Skeletal muscle tissue (tissue), 4 donors: ENCODE measurements around the gene PACC1. TPM values are rescaled to one million over a fixed set of nuclear protein-coding genes. Genes with fewer than 3 reads are reported as not detected.

Experiments used
- H3K27ac ChIP-seq: one replicate; pipeline ENCODE4 v1.7.0; 2013; ENCODE audit warnings: mild to moderate bottlenecking, low read depth, low read length, inconsistent platforms
- H3K27me3 ChIP-seq, 3 donors: one replicate each; pipeline ENCODE4 v1.7.0; 2013; ENCODE audit warnings: low read length in 3 of 3; ENCODE audit not compliant: control insufficient read depth in 3 of 3, insufficient read depth in 3 of 3
- H3K36me3 ChIP-seq, 3 donors: one replicate each; pipeline ENCODE4 v1.7.0; 2013; ENCODE audit warnings: low read length in 3 of 3; ENCODE audit not compliant: control insufficient read depth in 3 of 3, insufficient read depth in 3 of 3
- H3K4me1 ChIP-seq, 3 donors: one replicate each; pipeline ENCODE4 v1.7.0; 2013; ENCODE audit warnings: low read length in 3 of 3, mild to moderate bottlenecking in 3 of 3; ENCODE audit not compliant: control insufficient read depth in 3 of 3, insufficient read depth in 3 of 3
- H3K4me3 ChIP-seq, 3 donors: one replicate each; pipeline ENCODE4 v1.7.0; 2013; ENCODE audit warnings: low read length in 3 of 3
- H3K9ac ChIP-seq, 3 donors: one replicate each; pipeline ENCODE4 v1.7.0; 2013; ENCODE audit warnings: low read length in 3 of 3, mild to moderate bottlenecking in 3 of 3, moderate library complexity in 2 of 3, low read depth in 1 of 3
- H3K9me3 ChIP-seq, 3 donors: one replicate each; pipeline ENCODE4 v1.7.0; 2013; ENCODE audit warnings: low read length in 3 of 3; ENCODE audit not compliant: control insufficient read depth in 3 of 3
- total RNA-seq: library from RNA; depleted of rRNA; stranded (reverse); fragments of >200 nt; gene quantifications from one replicate; pipeline ENCODE4 v1.2.3, GENCODE V29; 2014
- donor health status: Osteomylitis.

PACC1 gene
- total RNA-seq, 1 donor from 2014 or later = 5.7 TPM

GRCh38 chr1:212454741-212455140 is 40.1 kb upstream of the PACC1 start:
- Histone ChIP-seq H3K4me1 (peaks cover 53 to 65% (median 65%) of the 10 kb centered on the region in 3 donors), H3K9ac (no peak overlapping the region), H3K27me3 (no peaks in the 10 kb centered on the region), H3K36me3 (no peaks in the 10 kb centered on the region), H3K9me3 (no peaks in the 10 kb centered on the region), H3K27ac (no peak overlapping the region), H3K4me3 (no peak overlapping the region)

DNA sequence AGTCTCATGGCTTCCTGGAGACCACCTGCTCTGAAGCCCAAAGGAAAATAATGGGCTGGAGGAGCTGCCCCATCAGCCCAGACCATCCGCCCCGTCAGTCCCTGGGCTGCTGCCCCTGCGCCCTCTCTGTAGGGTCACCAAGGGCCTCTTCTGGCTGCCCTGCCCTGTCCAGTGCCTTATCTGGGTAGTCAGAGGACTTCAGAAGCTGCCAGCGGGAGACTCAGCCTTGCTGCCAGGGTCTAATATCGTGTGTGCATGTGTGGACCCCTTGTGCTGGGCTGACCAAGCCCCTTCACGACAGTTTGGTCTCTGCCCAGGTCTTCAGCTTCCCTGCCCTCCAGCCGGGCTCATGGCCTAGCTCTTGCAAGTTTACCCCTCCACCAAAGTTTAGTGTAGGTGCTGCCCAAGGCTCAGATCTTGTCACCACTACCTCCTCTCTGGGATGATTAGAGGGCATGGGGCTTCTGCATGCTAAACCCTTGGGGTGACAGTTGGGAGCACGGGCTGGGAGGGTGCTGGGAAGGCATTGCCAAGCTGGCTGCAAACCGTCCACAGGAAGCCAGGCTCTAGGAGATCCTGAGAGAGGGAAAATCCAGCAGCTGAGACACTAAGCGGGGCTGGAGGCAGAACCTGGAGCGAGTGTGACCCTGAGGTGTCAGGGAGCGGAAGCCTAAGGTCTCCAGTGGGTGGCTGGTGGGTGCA is 38.6 kb upstream of the PACC1 start:
- H3K9me3 ChIP-seq = no peaks in the 10 kb centered on the region
- H3K27ac ChIP-seq = peak overlapping the region; percentile 58
- peak overlapping the region in 2 of 3 donors; percentile 24 to 45 for H3K9ac ChIP-seq
- H3K4me1 ChIP-seq = peaks cover 53 to 66% (median 65%) of the 10 kb centered on the region in 3 donors
- no peaks in the 10 kb centered on the region for H3K36me3 ChIP-seq
- H3K27me3 ChIP-seq = no peaks in the 10 kb centered on the region
- peak overlapping the region in 1 of 3 donors; percentile 22 for H3K4me3 ChIP-seq

GRCh38 chr1:212452323-212453155 is 37.9 kb upstream of the PACC1 start:
- Histone ChIP-seq H3K36me3 (no peaks in the 10 kb centered on the region), H3K9me3 (no peaks in the 10 kb centered on the region), H3K9ac (peak overlapping the region in 2 of 3 donors; percentile 24 to 45), H3K4me1 (peaks cover 53 to 66% (median 63%) of the 10 kb centered on the region in 3 donors), H3K4me3 (no peak overlapping the region), H3K27me3 (no peaks in the 10 kb centered on the region), H3K27ac (peak overlapping the region; percentile 58)

GRCh38 chr1:212451416-212452322 is 37.0 kb upstream of the PACC1 start:
- no peak overlapping the region for H3K4me3 ChIP-seq
- H3K27me3 ChIP-seq = no peaks in the 10 kb centered on the region
- H3K36me3 ChIP-seq = no peaks in the 10 kb centered on the region
- no peaks in the 10 kb centered on the region for H3K9me3 ChIP-seq
- no peak overlapping the region for H3K9ac ChIP-seq
- H3K27ac ChIP-seq = peak overlapping the region; percentile 70
- H3K4me1 ChIP-seq = peaks cover 51 to 60% (median 58%) of the 10 kb centered on the region in 3 donors

DNA sequence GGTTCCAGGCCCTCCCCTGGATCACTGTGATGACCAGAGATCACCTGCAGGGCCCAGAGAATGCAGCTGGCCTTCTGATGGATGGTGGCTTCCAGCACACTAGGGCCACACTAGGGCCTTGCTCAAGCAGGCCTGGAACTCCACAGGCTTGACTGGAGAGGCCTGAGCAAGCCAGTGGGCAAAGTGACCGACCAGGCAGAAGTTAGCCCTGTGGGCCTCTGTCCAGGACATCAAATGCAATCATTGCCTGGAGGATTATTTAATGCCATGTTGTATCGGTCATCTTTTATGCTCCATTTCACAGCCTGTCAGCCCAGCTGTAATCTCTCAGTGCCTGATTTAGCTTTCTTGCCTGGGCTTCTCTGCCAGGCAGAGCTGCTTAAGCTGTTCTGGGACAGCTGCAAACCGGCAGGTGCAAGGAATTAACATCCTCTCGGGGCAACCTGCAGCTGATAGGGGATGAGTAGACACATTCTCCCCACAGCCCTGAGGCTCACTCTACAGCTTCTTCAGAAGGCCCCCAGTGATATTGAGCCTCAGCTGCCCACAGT is 35.7 kb upstream of the PACC1 start:
- Histone ChIP-seq H3K36me3 (peaks cover 8 to 11% (median 9%) of the 10 kb centered on the region in 3 donors), H3K27me3 (no peaks in the 10 kb centered on the region), H3K27ac (peak overlapping the region; percentile 70), H3K4me3 (peak overlapping the region in 1 of 3 donors; percentile 6), H3K9me3 (no peaks in the 10 kb centered on the region), H3K9ac (peak overlapping the region in 2 of 3 donors; percentile 17 to 25), H3K4me1 (peaks cover 40 to 48% (median 47%) of the 10 kb centered on the region in 3 donors)

GRCh38 chr1:212447478-212447877 is 32.8 kb upstream of the PACC1 start:
- H3K9ac ChIP-seq = no peak overlapping the region
- H3K9me3 ChIP-seq = no peaks in the 10 kb centered on the region
- H3K36me3 ChIP-seq = peaks cover 12 to 21% (median 19%) of the 10 kb centered on the region in 3 donors
- peaks cover 25 to 28% (median 26%) of the 10 kb centered on the region in 3 donors for H3K4me1 ChIP-seq
- no peaks in the 10 kb centered on the region for H3K27me3 ChIP-seq
- H3K27ac ChIP-seq = no peak overlapping the region
- H3K4me3 ChIP-seq = no peak overlapping the region

GRCh38 chr1:212446333-212446732 is 31.6 kb upstream of the PACC1 start:
- peaks cover 12 to 21% (median 19%) of the 10 kb centered on the region in 3 donors for H3K36me3 ChIP-seq
- H3K9ac ChIP-seq = no peak overlapping the region
- peaks cover 15 to 23% (median 16%) of the 10 kb centered on the region in 3 donors for H3K4me1 ChIP-seq
- no peaks in the 10 kb centered on the region for H3K27me3 ChIP-seq
- no peak overlapping the region for H3K27ac ChIP-seq
- H3K9me3 ChIP-seq = no peaks in the 10 kb centered on the region
- no peak overlapping the region for H3K4me3 ChIP-seq

- peaks cover 12 to 21% (median 19%) of the 10 kb centered on the region in 3 donors for H3K36me3 ChIP-seq
- no peaks in the 10 kb centered on the region for H3K9me3 ChIP-seq
Measured at GRCh38 chr1:212442408-212442807, 27.7 kb upstream of the PACC1 start.

GRCh38 chr1:212440419-212440818 is 25.7 kb upstream of the PACC1 start:
- Histone ChIP-seq H3K9me3 (no peaks in the 10 kb centered on the region), H3K27me3 (no peaks in the 10 kb centered on the region), H3K27ac (no peak overlapping the region), H3K36me3 (peaks cover 4 to 10% (median 10%) of the 10 kb centered on the region in 3 donors), H3K9ac (no peak overlapping the region), H3K4me1 (peaks cover 7 to 14% (median 9%) of the 10 kb centered on the region in 3 donors), H3K4me3 (no peak overlapping the region)

More at GRCh38 chr1:212442408-212442807, 27.7 kb upstream of the PACC1 start:
- H3K27ac ChIP-seq = no peak overlapping the region
- H3K4me3 ChIP-seq = no peak overlapping the region
- no peaks in the 10 kb centered on the region for H3K27me3 ChIP-seq
- H3K4me1 ChIP-seq = peaks cover 7 to 14% (median 9%) of the 10 kb centered on the region in 3 donors
- no peak overlapping the region for H3K9ac ChIP-seq
